GM15510 (cell line): ENCODE data around the gene PRRX2.

Source experiments
- POLR2A ChIP-seq: IDR thresholded peaks from 3 replicates; pipeline ENCODE4 v1.6.1; 2011; ENCODE audit warnings: borderline replicate concordance; ENCODE audit not compliant: insufficient read length; ENCODE audit errors: extremely low read depth

The PRRX2 gene

DNA sequence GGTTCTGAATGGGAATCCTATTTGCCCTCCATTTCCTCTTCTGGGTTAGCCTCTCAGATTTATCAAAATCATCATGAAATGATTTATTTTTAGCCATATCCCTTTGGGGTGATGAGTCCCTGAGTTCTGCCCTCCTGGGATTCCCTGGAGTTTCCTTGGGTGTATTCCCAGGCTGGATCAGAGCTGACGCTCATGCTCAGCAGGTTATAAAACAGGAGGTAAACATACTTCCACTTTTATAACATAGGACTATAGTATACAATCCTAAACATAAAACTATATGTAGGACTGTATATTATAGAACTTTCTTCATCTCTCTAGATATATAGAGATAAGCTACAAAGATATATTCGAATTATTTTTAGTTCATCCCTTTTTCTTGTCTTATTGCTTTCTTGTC, 4.4 kb upstream of the PRRX2 start:
- TF ChIP-seq POLR2A, result no peak

DNA sequence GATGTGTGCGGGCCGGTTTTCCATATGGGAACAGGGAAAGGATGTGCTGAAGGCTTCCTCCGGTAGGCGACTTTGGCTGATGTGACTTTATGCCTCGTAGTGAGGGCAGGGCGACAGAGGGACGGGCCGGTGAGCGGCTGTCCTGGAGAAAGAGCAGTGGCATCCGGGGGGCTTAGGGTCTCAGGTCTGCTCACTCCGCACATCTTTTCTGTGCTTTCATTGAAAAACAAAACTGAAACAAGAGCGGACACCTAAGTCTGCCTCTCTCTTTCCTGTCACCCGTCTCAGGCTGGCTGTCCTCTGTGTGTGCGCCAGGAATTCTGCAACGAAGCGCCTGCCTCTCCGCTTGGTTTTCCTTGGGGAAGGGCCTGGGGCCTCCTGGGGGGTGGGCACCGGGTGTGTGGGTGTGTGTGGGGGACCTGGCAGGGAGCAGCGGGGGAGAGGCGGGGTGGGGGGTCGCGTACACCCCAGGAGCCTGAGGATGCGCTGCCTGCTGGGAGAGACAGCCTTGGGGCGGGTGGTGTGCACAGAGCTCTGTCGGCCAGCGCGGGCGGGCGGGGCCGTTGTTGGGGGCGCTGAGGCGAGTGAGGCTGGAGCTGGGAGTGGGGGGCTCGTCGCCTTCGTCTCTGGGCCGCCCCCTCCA, 580 bp upstream of the PRRX2 start:
- no peak for TF ChIP-seq POLR2A

DNA sequence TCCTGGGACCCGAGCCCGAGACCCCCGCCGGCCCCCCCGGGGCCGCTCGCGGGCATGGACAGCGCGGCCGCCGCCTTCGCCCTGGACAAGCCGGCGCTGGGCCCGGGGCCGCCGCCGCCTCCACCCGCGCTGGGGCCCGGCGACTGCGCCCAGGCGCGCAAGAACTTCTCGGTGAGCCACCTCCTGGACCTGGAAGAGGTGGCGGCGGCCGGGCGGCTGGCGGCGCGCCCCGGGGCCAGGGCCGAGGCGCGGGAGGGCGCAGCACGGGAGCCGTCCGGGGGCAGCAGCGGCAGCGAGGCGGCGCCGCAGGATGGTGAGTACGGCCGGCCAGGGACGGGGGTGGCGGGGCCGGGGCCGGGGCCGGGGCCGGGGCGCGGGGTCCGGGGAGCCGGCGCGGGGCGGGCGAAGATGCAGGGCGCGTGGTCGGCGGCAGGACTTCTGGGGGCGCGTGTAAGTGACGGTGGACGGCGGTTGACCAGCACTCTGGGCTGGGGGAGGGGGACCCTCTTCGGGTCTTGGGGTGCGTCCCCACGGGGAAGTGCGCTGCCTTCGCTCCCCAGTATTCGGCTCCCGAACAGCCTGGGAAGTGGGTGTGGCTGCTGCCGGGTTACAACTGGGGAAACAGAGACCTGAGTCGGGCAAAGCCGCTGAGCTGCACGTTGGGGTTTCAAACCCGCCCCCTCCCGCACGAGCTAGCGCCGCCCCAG, 520 bp downstream of the PRRX2 start:
- TF ChIP-seq POLR2A, result no peak

DNA sequence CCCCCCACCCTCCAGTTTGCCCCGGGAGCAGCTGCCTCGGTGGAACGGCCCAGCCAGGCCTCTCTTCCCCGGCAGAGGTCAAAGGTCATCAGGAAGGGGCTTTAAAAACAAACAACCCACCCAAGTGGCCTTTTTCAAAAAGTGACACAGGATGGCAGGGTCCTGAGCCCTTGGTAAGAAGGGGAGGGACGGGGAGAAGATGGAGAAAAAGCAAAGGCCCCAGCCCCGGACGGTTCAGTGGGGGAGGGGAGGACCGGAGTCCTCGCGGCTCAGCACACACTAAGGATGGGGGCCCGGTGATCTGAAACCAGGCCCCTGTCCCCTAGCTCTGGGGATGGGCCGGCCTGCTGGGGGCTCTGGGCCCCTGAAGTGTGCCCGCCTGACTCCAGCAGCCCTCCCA, 1.1 kb downstream of the PRRX2 start:
- no peak for TF ChIP-seq POLR2A

DNA sequence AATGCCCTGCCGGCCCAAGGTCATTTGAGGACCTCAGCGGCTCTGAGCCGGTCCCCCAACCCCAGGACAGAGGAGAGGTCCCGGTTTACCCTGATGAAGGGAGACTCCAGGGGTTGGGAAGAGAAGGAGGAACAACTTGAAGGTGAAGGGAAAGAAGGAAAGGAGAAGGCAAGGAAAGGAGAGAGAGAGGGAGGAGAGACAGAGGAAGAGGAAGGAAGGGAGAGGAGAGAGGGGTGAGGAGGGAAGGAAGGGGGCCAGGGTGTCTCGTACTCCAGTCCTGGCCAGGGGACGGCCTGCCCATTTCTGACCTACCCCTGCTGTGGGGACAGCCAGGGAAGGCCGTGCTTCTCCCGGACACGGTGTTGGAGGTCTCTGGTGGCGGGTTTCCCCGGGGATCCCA, 1.9 kb downstream of the PRRX2 start:
- TF ChIP-seq POLR2A, result no peak

DNA sequence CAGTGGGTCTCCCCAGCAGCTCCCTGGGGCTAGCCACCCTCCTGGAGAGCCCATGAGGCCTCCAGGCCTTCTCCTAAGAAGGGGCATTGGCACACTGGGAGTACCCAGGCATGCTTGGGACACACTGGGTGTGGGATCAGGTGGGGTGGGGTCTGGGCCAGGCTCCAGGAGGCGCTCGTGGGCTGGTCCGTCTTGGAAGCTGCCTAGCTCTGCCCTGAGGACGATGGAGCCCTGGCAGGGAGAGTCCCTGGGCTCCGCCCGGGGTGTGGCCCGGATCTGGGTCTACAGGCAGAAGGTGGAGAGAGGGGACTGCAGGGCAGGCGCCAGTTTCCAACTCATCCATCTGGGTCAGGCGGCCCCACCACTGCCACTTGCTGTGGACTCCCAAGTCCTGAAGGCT, 2.4 kb downstream of the PRRX2 start:
- no peak for TF ChIP-seq POLR2A

DNA sequence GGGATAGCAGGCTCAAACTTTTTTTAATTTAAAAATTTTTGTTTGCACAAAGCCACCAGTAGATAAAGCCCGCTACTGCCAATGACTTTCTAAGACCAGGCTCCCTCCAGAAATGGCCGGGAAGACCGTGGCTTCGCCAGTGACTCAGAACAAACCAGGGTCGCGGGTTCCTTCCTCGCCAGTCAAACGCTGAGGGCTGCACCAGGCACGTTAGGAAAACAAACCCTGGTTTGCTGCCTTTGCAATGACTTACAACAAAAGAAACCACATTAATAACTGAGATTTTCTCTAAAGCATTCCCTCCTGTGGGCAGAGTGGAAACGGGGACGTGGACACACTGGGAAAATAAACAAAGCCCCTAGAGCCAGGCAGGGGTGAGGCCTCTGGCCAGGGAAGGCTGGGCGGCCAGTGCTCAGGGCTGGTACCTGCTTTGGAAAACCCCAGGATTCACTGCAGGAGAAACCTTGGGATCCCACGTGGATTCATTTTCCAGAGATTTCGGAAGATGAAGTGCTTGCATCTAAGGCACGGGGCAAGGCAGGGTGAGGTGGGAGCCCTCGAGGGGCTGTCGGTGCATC, 3.8 kb downstream of the PRRX2 start:
- no peak for TF ChIP-seq POLR2A

DNA sequence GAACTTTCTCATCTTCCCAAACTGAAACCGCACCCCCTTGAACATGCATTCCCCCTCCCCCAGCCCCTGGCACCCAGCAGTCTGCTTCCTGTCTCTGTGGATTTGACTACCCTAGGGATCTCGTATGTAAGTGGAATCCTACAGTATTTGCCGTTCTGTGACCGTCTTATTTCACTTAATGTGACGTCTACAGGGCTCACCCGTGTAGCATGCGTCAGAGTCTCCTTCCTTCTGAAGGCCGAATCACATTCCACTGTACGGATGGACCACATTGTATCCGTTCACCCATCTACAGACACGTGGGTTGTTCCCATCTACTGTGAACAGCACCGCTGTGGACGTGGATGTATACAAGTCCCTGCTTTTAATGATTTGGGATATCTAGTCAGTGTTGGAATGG, 4.5 kb downstream of the PRRX2 start:
- no peak for TF ChIP-seq POLR2A

DNA sequence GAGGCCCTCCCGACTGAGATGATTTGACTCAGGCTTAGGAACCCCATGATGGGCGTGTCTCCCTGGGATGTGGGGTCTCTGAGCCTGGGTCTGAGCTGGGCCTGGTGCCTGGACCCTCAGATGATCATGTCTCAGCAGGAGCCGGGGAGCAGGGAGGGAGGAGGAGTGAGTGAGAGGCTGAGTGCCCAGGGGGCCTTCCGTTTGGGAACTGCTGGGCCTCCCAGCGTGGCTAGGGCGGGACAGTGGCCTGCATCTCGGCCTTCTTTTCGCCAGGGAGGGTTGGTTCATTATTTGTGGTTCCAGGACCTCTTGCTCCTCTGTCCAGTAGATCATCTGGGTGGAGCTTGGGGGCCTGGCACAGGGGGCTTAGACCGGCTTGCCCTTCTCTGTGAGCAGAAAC, 5.6 kb downstream of the PRRX2 start:
- TF ChIP-seq POLR2A, result no peak

DNA sequence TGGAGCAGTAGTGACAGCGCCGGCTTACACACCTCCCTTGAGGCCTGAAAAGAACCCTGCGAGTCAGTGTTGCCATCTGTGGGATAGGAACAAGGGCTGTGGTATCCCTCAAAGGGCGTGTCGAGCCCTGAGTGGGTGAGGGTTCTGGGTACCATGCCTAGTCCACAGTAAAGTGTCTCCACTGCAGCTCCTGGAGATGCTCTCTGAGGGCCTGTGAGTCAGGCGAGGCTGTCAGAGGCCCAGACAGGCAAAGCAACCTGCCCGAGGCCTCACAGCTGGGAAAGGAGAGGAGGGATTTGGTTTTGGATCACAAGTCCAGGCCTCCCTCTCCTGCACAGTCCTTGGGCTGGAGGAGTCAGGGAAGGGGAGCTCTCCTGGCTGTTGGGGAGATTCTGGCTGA, 6.1 kb downstream of the PRRX2 start:
- TF ChIP-seq POLR2A, result no peak

DNA sequence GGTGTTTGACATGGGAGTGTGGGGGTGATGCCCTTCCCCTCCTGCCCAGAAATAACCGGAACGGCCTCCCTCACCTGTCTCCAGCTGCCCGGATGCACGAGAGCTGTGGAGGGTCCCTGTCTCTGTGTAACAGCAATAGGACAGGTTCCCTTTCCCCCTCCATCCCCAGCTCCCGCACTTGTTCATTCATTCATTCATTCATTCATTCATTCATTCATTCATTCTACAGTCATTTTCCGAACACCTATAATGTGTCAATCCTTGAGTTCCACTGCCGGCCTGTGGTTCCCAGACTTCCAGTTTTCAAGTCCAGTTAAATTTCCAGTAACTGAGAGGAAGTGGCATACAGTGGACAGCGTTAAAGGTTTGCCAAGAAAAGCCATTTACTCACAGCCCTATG, 7.3 kb downstream of the PRRX2 start:
- TF ChIP-seq POLR2A, result no peak

DNA sequence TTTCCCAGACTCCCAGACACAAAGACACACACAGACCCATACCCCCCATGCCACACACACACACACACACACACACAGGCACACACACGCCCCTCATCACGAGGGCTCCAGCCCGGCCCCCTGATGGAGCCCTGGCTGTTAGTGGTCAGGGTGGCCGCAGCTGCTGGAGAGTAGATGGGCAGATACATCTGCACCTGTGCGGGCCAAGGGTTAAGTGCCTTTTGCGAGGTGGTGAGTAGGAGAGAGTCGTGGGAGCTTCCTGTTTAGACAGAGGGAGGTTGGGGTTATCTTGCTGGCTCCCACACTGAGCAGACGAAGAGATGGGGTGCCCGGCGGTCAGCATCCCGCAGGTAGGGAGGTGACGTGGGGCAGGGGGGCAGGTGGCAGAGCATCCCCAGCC, 8.2 kb downstream of the PRRX2 start:
- TF ChIP-seq POLR2A, result no peak

DNA sequence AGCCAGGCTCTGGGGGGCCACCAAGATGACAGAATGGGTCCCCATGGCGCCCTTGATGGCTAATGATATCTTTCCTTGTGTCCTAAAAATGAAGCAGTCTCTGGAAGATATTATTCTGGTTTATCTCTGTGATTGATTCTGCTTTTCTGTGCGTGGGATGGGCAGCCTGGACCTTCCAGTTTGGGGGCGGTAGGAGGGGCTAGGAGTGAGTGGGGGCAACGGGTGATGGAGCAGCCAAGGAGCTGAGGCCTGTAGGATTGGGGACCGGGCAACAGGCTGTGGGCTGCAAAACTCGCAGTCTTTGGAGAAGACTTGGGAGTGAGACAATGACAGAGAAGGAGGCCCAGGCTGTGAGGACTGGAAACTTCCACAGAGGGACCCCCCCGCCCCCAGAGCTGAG, 8.8 kb downstream of the PRRX2 start:
- no peak for TF ChIP-seq POLR2A

DNA sequence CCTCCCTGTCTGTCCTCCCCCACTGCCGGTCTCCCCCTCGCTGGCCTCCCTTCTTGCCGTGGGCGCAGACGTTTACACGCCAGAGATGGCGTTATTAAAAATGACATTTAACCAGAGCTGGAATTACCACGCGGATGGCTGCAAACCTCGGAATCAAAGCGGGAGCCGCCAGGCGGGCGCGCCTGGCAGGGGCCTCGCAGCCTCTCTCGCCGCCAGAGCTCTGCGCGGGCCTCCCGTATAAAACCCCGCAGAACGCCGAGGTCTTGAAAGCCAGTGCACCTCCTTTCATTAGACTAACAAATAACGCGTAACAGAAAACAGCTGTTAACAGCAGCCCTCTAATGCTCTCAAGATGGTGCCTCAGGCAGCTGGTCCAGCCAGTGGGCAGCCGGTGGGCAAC, 10.2 kb downstream of the PRRX2 start:
- no peak for TF ChIP-seq POLR2A

DNA sequence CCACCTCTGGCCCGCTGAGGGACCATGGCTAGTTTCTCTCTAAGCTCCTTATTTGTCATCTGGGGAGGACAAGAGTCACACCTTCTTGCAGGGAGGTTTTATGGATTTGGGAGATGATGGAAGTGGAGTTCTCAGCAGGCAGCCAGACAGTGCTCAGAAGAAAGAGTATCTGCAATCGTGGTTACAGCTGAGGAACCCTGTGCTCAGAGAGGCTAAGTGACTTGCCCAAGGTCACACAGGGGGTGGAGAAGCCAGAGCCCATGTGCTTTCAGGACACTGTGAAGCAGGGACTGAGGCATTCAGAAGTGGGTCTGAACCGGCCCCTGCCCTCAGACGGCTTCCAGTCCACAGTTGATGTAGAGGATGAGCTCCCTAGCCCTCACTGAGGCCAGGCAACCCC, 10.8 kb downstream of the PRRX2 start:
- TF ChIP-seq POLR2A, result no peak

DNA sequence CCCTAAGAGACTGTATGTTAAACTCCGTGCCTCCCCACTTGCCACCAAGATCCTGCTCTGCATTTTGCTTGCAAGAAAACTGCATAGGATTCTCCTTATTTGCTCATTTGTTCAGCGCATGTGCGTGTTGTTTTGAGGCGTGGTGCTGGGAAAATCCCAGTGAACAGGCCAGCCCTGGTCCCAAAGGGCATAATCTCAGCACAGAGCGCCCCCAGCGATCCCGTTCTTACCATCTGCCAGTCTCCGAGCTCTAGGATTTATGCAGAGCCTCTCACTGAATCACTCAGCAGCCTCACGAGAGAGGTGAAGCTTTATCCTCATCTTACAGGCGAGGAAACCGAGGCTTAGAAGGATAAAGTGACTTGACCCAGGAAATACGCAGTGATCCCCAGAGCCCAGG, 11.5 kb downstream of the PRRX2 start:
- TF ChIP-seq POLR2A, result no peak
